GM23248 (cell line): ENCODE data around the gene PIK3CB. TPM values are rescaled to one million over a fixed set of nuclear protein-coding genes. Genes with fewer than 3 reads are reported as not detected.
A peak's percentile ranks its signal among the peaks of the same experiment; 100 is the strongest.

Experiments
- DNase-seq: peaks from one replicate; pipeline ENCODE4 v3.0.0-alpha.2; 2015
- H2AFZ ChIP-seq: fragments of 200-600 bp; sonication (generic); 2 replicates; pipeline ENCODE4 v1.6.1; 2016; ENCODE audit warnings: antibody characterized with exemption
- H3F3A ChIP-seq: fragments of 200-600 bp; sonication (generic); 2 replicates; pipeline ENCODE4 v1.6.1; 2016; ENCODE audit warnings: mild to moderate bottlenecking, antibody characterized with exemption, mixed run types; ENCODE audit not compliant: insufficient read depth
- H3K27ac ChIP-seq: fragments of 200-600 bp; sonication (generic); 2 replicates; pipeline ENCODE4 v1.5.1; 2016; ENCODE audit warnings: mild to moderate bottlenecking
- H3K27me3 ChIP-seq: fragments of 200-600 bp; sonication (generic); replicated peaks from 2 replicates; pipeline ENCODE4 v1.6.1; 2016; ENCODE audit warnings: mild to moderate bottlenecking; ENCODE audit not compliant: insufficient read depth
- H3K36me3 ChIP-seq: fragments of 200-600 bp; sonication (generic); 2 replicates; pipeline ENCODE4 v1.6.1; 2016; ENCODE audit warnings: low read depth, mild to moderate bottlenecking
- H3K4me1 ChIP-seq: fragments of 200-600 bp; sonication (generic); 2 replicates; pipeline ENCODE4 v1.6.1; 2016; ENCODE audit warnings: mild to moderate bottlenecking; ENCODE audit not compliant: insufficient read depth
- H3K4me2 ChIP-seq: fragments of 200-600 bp; sonication (generic); one replicate; pipeline ENCODE4 v1.6.1; 2016; ENCODE audit warnings: mild to moderate bottlenecking; ENCODE audit not compliant: unreplicated experiment
- H3K4me3 ChIP-seq: fragments of 200-600 bp; sonication (generic); 2 replicates; pipeline ENCODE4 v1.5.1; 2016; ENCODE audit warnings: mild to moderate bottlenecking
- H3K79me2 ChIP-seq: fragments of 200-600 bp; sonication (generic); 2 replicates; pipeline ENCODE4 v1.6.1; 2016; ENCODE audit warnings: mild to moderate bottlenecking; ENCODE audit not compliant: insufficient read depth
- H3K9ac ChIP-seq: fragments of 200-600 bp; sonication (generic); 2 replicates; pipeline ENCODE4 v1.6.1; 2016; ENCODE audit warnings: mild to moderate bottlenecking
- H3K9me2 ChIP-seq: fragments of 200-600 bp; sonication (generic); 2 replicates; pipeline ENCODE4 v1.6.1; 2016; ENCODE audit warnings: mixed run types, mild to moderate bottlenecking, moderate library complexity; ENCODE audit not compliant: insufficient read depth
- H3K9me3 ChIP-seq: fragments of 200-600 bp; sonication (generic); one replicate; pipeline ENCODE4 v1.6.1; 2017; ENCODE audit warnings: low read depth
- H4K20me1 ChIP-seq: fragments of 200-600 bp; sonication (generic); 2 replicates; pipeline ENCODE4 v1.6.0; 2016; ENCODE audit not compliant: insufficient read depth
- EZH2 ChIP-seq: fragments of 200-600 bp; sonication (generic); IDR thresholded peaks from 2 replicates; pipeline ENCODE4 v1.6.1; 2018; ENCODE audit warnings: antibody characterized with exemption, mild to moderate bottlenecking; ENCODE audit not compliant: insufficient read depth, poor library complexity, severe bottlenecking
- EZH2phosphoT487 ChIP-seq: fragments of 200-600 bp; sonication (generic); IDR thresholded peaks from 2 replicates; pipeline ENCODE4 v1.6.1; 2018; ENCODE audit warnings: antibody characterized with exemption, moderate library complexity, mild to moderate bottlenecking, low read depth; ENCODE audit not compliant: insufficient read depth
- WGBS, 2 experiments: methylation state at CpG; one replicate each; pipeline ENCODE4 v1.1.6; 2015 to 2017; ENCODE audit warnings: low lambda C conversion rate in 2 of 2, low coverage in 1 of 2; ENCODE audit errors: missing lambda C conversion rate in 2 of 2; 5-methylcytosine and 5-hydroxymethylcytosine counted together
- in situ Hi-C: fragments of 300-500 bp; cut with MboI; formaldehyde crosslinking; loops from 2 replicates; pipeline ENCODE4 v1.15.0; 2020
- polyA plus RNA-seq: library from polyadenylated mRNA; unstranded; fragments of >200 nt; fragmentation: Nextera tagmentation; extraction: Ambion mirVana; gene quantifications from 2 replicates; pipeline ENCODE4 v1.2.1, GENCODE V29; 2016
- total RNA-seq: library from RNA; depleted of rRNA; stranded (reverse); fragments of >200 nt; shearing (Covaris generic); gene quantifications from 2 replicates; pipeline ENCODE4 v1.2.3, GENCODE V29; 2014

The PIK3CB gene
- total and polyA plus RNA-seq, 2 experiments from 2014 or later = 4.8 to 6.4 TPM

DNA sequence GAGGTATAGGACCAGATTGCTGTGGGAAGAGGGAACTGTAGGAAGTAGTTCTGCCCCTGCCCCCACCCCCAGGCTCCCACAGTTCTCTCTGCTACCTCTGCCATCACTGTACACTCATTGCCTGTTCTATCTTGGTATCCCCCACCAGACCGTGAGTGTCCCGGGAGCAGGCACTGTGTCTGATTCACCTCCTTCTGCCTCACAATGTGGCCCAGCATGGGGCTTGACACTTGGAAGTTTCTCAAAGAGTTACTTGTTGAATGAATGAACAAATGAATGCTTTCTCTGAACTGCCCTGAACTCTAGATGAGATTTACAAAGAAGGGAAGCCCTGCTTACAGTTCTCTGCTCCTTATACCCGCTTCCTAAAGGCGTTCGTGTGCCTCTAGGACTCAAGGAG is 27.1 kb upstream of the PIK3CB start:
- H3K27me3 ChIP-seq = no peaks in the 10 kb centered on the region; the same call in 1 of the 2 replicates
- H3K4me3 ChIP-seq = no peak overlapping the region
- no peaks in the 10 kb centered on the region for H3K79me2 ChIP-seq
- no peaks in the 10 kb centered on the region for H3K36me3 ChIP-seq
- DNase-seq = peak; percentile 90
- peaks cover 27% of the 10 kb centered on the region for H3K4me1 ChIP-seq
- H3K9me2 ChIP-seq = no peaks in the 10 kb centered on the region
- no peaks in the 10 kb centered on the region for H4K20me1 ChIP-seq
- no peaks in the 10 kb centered on the region for H3K9me3 ChIP-seq
- no peak overlapping the region for H3K9ac ChIP-seq
- in situ Hi-C loops = no loop called here
- peak overlapping the region; percentile 74 for H3K27ac ChIP-seq
- peak overlapping the region; percentile 68 for H2AFZ ChIP-seq
- TF ChIP-seq EZH2 = no peak
- TF ChIP-seq EZH2phosphoT487 = no peak
- 60 to 62% methylated on average over 5 of the region's 5 CpGs for WGBS, 2 experiments
- peak overlapping the region; percentile 76 for H3K4me2 ChIP-seq
- H3F3A ChIP-seq = peaks cover 20% of the 10 kb centered on the region

GRCh38 chr3:138856799-138857198 is 22.1 kb upstream of the PIK3CB start:
- TF ChIP-seq EZH2 = no peak
- no peak for TF ChIP-seq EZH2phosphoT487
- Histone ChIP-seq H4K20me1 (no peaks in the 10 kb centered on the region), H3K79me2 (no peaks in the 10 kb centered on the region), H3K4me2 (no peak overlapping the region), H3K4me3 (no peak overlapping the region), H3K9me2 (no peaks in the 10 kb centered on the region), H3K9me3 (no peaks in the 10 kb centered on the region), H3K36me3 (no peaks in the 10 kb centered on the region), H3K4me1 (peaks cover 7% of the 10 kb centered on the region), H3K9ac (no peak overlapping the region), H3F3A (no peaks in the 10 kb centered on the region), H3K27me3 (no peaks in the 10 kb centered on the region; the same call in 1 of the 2 replicates), H2AFZ (no peak overlapping the region), H3K27ac (no peak overlapping the region)
- 62 to 68% methylated on average over 3 of the region's 3 CpGs for WGBS, 2 experiments
- in situ Hi-C loops = no loop called here
- no peak for DNase-seq

DNA sequence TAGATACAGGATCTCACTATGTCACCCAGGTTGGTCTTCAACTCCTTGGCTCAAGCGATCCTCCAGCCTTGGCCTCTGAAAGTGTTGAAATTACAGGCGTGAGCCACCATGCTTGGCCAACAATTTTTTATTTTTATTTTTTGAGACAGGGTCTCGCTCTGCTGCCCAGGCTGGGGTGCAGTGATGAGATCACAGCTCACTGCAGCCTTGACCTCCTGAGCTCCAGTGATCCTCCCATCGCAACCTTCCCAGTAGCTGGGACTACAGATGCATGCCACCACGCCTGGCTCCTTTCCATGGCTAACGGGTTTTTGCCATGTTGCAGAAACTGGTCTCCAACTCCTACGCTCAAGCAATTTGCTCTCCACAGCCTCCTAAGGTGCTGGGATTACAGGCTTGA is 20.2 kb upstream of the PIK3CB start:
- 80 to 82% methylated on average over 7 of the region's 7 CpGs for WGBS, 2 experiments
- DNase-seq = no peak
- no peak overlapping the region for H3K9ac ChIP-seq

GRCh38 chr3:138854204-138854603 is 19.5 kb upstream of the PIK3CB start:
- no peak overlapping the region for H3K4me2 ChIP-seq
- no peaks in the 10 kb centered on the region for H3K79me2 ChIP-seq
- H4K20me1 ChIP-seq = no peaks in the 10 kb centered on the region
- in situ Hi-C loops = no loop called here
- no peak for TF ChIP-seq EZH2phosphoT487
- no peak for TF ChIP-seq EZH2
- H3K9ac ChIP-seq = no peak overlapping the region
- no peaks in the 10 kb centered on the region for H3K9me2 ChIP-seq
- no peaks in the 10 kb centered on the region for H3K9me3 ChIP-seq
- no peak for DNase-seq
- H3K27me3 ChIP-seq = no peaks in the 10 kb centered on the region; the same call in 1 of the 2 replicates
- WGBS, 2 experiments = 68 to 80% methylated on average over 3 of the region's 3 CpGs
- no peaks in the 10 kb centered on the region for H3K4me1 ChIP-seq
- H3K36me3 ChIP-seq = no peaks in the 10 kb centered on the region
- H2AFZ ChIP-seq = no peak overlapping the region
- H3K27ac ChIP-seq = no peak overlapping the region
- no peaks in the 10 kb centered on the region for H3F3A ChIP-seq
- no peak overlapping the region for H3K4me3 ChIP-seq

More for the DNA sequence above, 20.2 kb upstream of the PIK3CB start:
- Histone ChIP-seq H3K9me2 (no peaks in the 10 kb centered on the region), H3K36me3 (no peaks in the 10 kb centered on the region), H3K27me3 (no peaks in the 10 kb centered on the region; the same call in 1 of the 2 replicates), H3K4me1 (no peaks in the 10 kb centered on the region), H3F3A (no peaks in the 10 kb centered on the region), H3K4me3 (no peak overlapping the region), H4K20me1 (no peaks in the 10 kb centered on the region), H3K79me2 (no peaks in the 10 kb centered on the region), H2AFZ (no peak overlapping the region), H3K27ac (no peak overlapping the region), H3K9me3 (no peaks in the 10 kb centered on the region), H3K4me2 (no peak overlapping the region)
- TF ChIP-seq EZH2 (no peak), EZH2phosphoT487 (no peak)
- in situ Hi-C loops = no loop called here

DNA sequence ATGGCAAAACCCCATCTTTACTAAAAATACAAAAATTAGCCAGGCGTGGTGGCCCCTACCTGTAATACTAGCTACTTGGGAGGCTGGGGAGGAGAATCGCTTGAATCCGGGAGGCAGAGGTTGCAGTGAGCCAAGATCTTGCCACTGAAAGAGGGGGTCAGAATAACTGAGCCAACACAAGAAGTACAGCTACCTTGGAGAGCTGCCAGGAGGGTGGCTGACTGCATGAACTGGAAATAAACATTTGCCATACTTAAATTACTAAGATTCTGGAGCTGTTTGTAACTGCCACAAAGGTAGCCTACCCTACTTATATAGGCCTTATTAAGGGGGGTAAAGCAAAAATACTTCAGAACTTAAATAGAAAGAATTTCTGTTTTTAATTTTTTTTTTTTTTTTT is 15.4 kb upstream of the PIK3CB start:
- Histone ChIP-seq H3K9me2 (no peaks in the 10 kb centered on the region), H3K4me2 (no peak overlapping the region), H3K4me1 (no peaks in the 10 kb centered on the region), H3K9ac (no peak overlapping the region), H3K36me3 (no peaks in the 10 kb centered on the region), H3K4me3 (no peak overlapping the region), H4K20me1 (no peaks in the 10 kb centered on the region), H3K27me3 (no peaks in the 10 kb centered on the region), H3K27ac (no peak overlapping the region), H3K9me3 (no peaks in the 10 kb centered on the region), H3F3A (no peaks in the 10 kb centered on the region), H2AFZ (no peak overlapping the region), H3K79me2 (no peaks in the 10 kb centered on the region)
- in situ Hi-C loops = no loop called here
- peak; percentile 34 for DNase-seq
- WGBS, 2 experiments = 87 to 95% methylated on average over 3 of the region's 3 CpGs
- TF ChIP-seq EZH2 (no peak), EZH2phosphoT487 (no peak)
